SK-N-SH (cell line): ENCODE results near the gene CPOX. TPM values are rescaled to one million over a fixed set of nuclear protein-coding genes. Genes with fewer than 3 reads are reported as not detected.

Source experiments
- CTCF ChIA-PET: fragments of 300-600, 350-600 bp; formaldehyde crosslinking; extraction: SDS; loops from one replicate; lab custom pipeline; 2021; lab: Yijun Ruan, JAX
- POLR2A ChIA-PET: fragments of 350-600 bp; sonication (Branson Sonifier 250); formaldehyde crosslinking; extraction: SDS; loops from one replicate; lab custom pipeline; 2020; ENCODE audit warnings: antibody characterized with exemption, inconsistent platforms; lab: Yijun Ruan, JAX
- DNase-seq: peaks from one replicate; pipeline ENCODE4 v3.0.0; 2012
- H2AFZ ChIP-seq: fragments of 200-600 bp; sonication (generic); 2 replicates; pipeline ENCODE4 v1.8.1; 2016; ENCODE audit warnings: antibody characterized with exemption, mild to moderate bottlenecking, low read depth
- H3F3A ChIP-seq: fragments of 200-600 bp; sonication (generic); replicated peaks from 2 replicates; pipeline ENCODE3; 2016; ENCODE audit warnings: antibody characterized with exemption, mild to moderate bottlenecking; ENCODE audit not compliant: insufficient read depth
- H3K27ac ChIP-seq, 2 experiments: fragments of 200-500 bp in 1 of 2; fragments of 200-600 bp in 1 of 2; sonication (Bioruptor generic) in 1 of 2; sonication (generic), shearing (Covaris generic) in 1 of 2; 2 replicates each; pipeline versions ENCODE4 v1.5.1 to v1.6.1; 2014 to 2016; ENCODE audit warnings: low read depth in 2 of 2, inconsistent platforms in 1 of 2, low read length in 1 of 2, mild to moderate bottlenecking in 1 of 2, mixed read lengths in 1 of 2
- H3K27me3 ChIP-seq: fragments of 200-600 bp; sonication (generic), shearing (Covaris generic); 2 replicates; pipeline ENCODE4 v1.6.1; 2016; ENCODE audit warnings: mixed run types; ENCODE audit not compliant: insufficient read depth
- H3K36me3 ChIP-seq, 2 experiments: fragments of 200-500 bp in 1 of 2; fragments of 200-600 bp in 1 of 2; sonication (Bioruptor generic) in 1 of 2; sonication (generic) in 1 of 2; replicated peaks in 1 of 2; 2 replicates each; pipeline versions ENCODE3 to v1.5.1; 2014 to 2016; ENCODE audit warnings: low read length in 1 of 2, mild to moderate bottlenecking in 1 of 2; ENCODE audit not compliant: insufficient read depth in 2 of 2, control insufficient read depth in 1 of 2
- H3K4me1 ChIP-seq, 2 experiments: fragments of 200-500 bp in 1 of 2; fragments of 200-600 bp in 1 of 2; sonication (Bioruptor generic) in 1 of 2; sonication (generic), shearing (Covaris generic) in 1 of 2; 2 replicates each; pipeline versions ENCODE4 v1.5.1 to v1.6.1; 2014 to 2016; ENCODE audit warnings: low read depth in 1 of 2, low read length in 1 of 2, mixed run types in 1 of 2; ENCODE audit not compliant: insufficient read depth in 2 of 2, control insufficient read depth in 1 of 2
- H3K4me2 ChIP-seq: fragments of 200-600 bp; sonication (generic), shearing (Covaris generic); 2 replicates; pipeline ENCODE4 v1.6.1; 2017; ENCODE audit warnings: mixed run types
- H3K4me3 ChIP-seq, 2 experiments: fragments of 200-500 bp in 1 of 2; fragments of 200-600 bp in 1 of 2; sonication (Bioruptor generic) in 1 of 2; sonication (generic), shearing (Covaris generic) in 1 of 2; 2 replicates each; pipeline versions ENCODE4 v1.5.1 to v1.8.1; 2014 to 2016; ENCODE audit warnings: low read depth in 2 of 2, inconsistent platforms in 1 of 2, low read length in 1 of 2, mild to moderate bottlenecking in 1 of 2, mixed read lengths in 1 of 2, moderate library complexity in 1 of 2
- H3K79me2 ChIP-seq: fragments of 200-600 bp; sonication (generic); 2 replicates; pipeline ENCODE4 v1.8.1; 2017; ENCODE audit warnings: mild to moderate bottlenecking; ENCODE audit not compliant: insufficient read depth
- H3K9ac ChIP-seq: fragments of 200-600 bp; sonication (generic); 2 replicates; pipeline ENCODE4 v1.6.1; 2017; ENCODE audit warnings: mixed run types
- H3K9me2 ChIP-seq: fragments of 200-600 bp; sonication (generic); 2 replicates; pipeline ENCODE4 v1.6.1; 2017; ENCODE audit warnings: mixed run types
- H3K9me3 ChIP-seq: fragments of 200-600 bp; sonication (generic); 2 replicates; pipeline ENCODE4 v1.6.1; 2017; ENCODE audit warnings: mixed run types, mild to moderate bottlenecking, moderate library complexity
- H4K20me1 ChIP-seq: fragments of 200-600 bp; sonication (generic); 2 replicates; pipeline ENCODE4 v1.6.1; 2017; ENCODE audit warnings: mild to moderate bottlenecking, mixed run types; ENCODE audit not compliant: insufficient read depth
- CHD2 ChIP-seq: fragments of 150-350 bp; IDR thresholded peaks from 2 replicates; pipeline ENCODE4 v1.6.1; 2018; ENCODE audit warnings: low read length; ENCODE audit not compliant: partially characterized antibody
- ELF1 ChIP-seq: IDR thresholded peaks from 2 replicates; pipeline ENCODE4 v1.4.0; 2012
- EP300 ChIP-seq, 2 experiments: IDR thresholded peaks; 2 replicates each; pipeline versions ENCODE4 v1.4.0 to v1.6.1; 2012; ENCODE audit warnings: borderline replicate concordance in 1 of 2, low read depth in 1 of 2, low read length in 1 of 2
- FOXM1 ChIP-seq: IDR thresholded peaks from 2 replicates; pipeline ENCODE4 v1.4.0; 2012; ENCODE audit warnings: low read depth, mild to moderate bottlenecking
- GABPA ChIP-seq: IDR thresholded peaks from 2 replicates; pipeline ENCODE4 v1.4.0; 2012; ENCODE audit warnings: low read depth, mild to moderate bottlenecking
- IRF3 ChIP-seq: fragments of 150-350 bp; IDR thresholded peaks from 2 replicates; pipeline ENCODE4 v1.6.1; 2016; ENCODE audit warnings: mild to moderate bottlenecking, low read depth, low read length
- MXI1 ChIP-seq: IDR thresholded peaks from 2 replicates; pipeline ENCODE4 v1.6.1; 2012; ENCODE audit warnings: mild to moderate bottlenecking, low read depth, low read length, improper control_type of control experiment
- NFIC ChIP-seq: IDR thresholded peaks from 2 replicates; pipeline ENCODE4 v1.4.0; 2012; ENCODE audit warnings: borderline replicate concordance
- PBX3 ChIP-seq: IDR thresholded peaks from 2 replicates; pipeline ENCODE4; 2012
- POLR2AphosphoS5 ChIP-seq: IDR thresholded peaks from 2 replicates; pipeline ENCODE4 v1.6.1; 2012; ENCODE audit warnings: low read depth, low read length
- RCOR1 ChIP-seq: fragments of 150-350 bp; IDR thresholded peaks from 2 replicates; pipeline ENCODE4 v1.6.1; 2017; ENCODE audit warnings: antibody characterized with exemption, low read length
- RFX5 ChIP-seq: IDR thresholded peaks from 2 replicates; pipeline ENCODE4 v1.6.1; 2012; ENCODE audit warnings: mild to moderate bottlenecking, improper control_type of control experiment, low read length
- RXRA ChIP-seq: IDR thresholded peaks from 2 replicates; pipeline ENCODE4 v1.4.0; 2012; ENCODE audit warnings: low read depth, mild to moderate bottlenecking, borderline replicate concordance
- SMC3 ChIP-seq: IDR thresholded peaks from 2 replicates; pipeline ENCODE4 v1.6.1; 2012; ENCODE audit warnings: low read depth, low read length, improper control_type of control experiment
- TAF1 ChIP-seq: IDR thresholded peaks from 2 replicates; pipeline ENCODE4 v1.6.1; 2012; ENCODE audit warnings: low read depth, mild to moderate bottlenecking, low read length, moderate library complexity, borderline replicate concordance
- TCF12 ChIP-seq: IDR thresholded peaks from 2 replicates; pipeline ENCODE4 v1.4.0; 2012
- TEAD4 ChIP-seq: IDR thresholded peaks from 2 replicates; pipeline ENCODE4 v1.4.0; 2012; ENCODE audit warnings: mild to moderate bottlenecking, borderline replicate concordance; ENCODE audit not compliant: insufficient read depth
- YY1 ChIP-seq: IDR thresholded peaks from 2 replicates; pipeline ENCODE4 v1.4.0; 2012; ENCODE audit warnings: low read depth, mild to moderate bottlenecking
- WGBS: methylation state at CpG from one replicate; pipeline ENCODE4 v1.1.6; 2017; ENCODE audit warnings: low lambda C conversion rate; 5-methylcytosine and 5-hydroxymethylcytosine counted together
- polyA plus RNA-seq, 3 experiments: library from polyadenylated mRNA; depleted of rRNA; stranded (reverse); fragments of >200 nt; gene quantifications; 2 replicates each; pipeline ENCODE4 v1.2.3, GENCODE V29; 2012
- TF ChIP-seq, protein P1 (sequence below): IDR thresholded peaks from 2 replicates; pipeline ENCODE4 v1.4.0; 2012; ENCODE audit warnings: low read depth
- TF ChIP-seq, protein P2 (sequence below): IDR thresholded peaks from 2 replicates; pipeline ENCODE4 v1.4.0; 2012; ENCODE audit warnings: low read depth, borderline replicate concordance
- TF ChIP-seq, protein P3 (sequence below): IDR thresholded peaks from 2 replicates; pipeline ENCODE4 v1.4.0; 2012; ENCODE audit warnings: low read depth, borderline replicate concordance

Gene CPOX
- polyA plus RNA-seq, 1 of the 3 experiments (the other 2 are of a cell fraction): 36.7 TPM

DNA sequence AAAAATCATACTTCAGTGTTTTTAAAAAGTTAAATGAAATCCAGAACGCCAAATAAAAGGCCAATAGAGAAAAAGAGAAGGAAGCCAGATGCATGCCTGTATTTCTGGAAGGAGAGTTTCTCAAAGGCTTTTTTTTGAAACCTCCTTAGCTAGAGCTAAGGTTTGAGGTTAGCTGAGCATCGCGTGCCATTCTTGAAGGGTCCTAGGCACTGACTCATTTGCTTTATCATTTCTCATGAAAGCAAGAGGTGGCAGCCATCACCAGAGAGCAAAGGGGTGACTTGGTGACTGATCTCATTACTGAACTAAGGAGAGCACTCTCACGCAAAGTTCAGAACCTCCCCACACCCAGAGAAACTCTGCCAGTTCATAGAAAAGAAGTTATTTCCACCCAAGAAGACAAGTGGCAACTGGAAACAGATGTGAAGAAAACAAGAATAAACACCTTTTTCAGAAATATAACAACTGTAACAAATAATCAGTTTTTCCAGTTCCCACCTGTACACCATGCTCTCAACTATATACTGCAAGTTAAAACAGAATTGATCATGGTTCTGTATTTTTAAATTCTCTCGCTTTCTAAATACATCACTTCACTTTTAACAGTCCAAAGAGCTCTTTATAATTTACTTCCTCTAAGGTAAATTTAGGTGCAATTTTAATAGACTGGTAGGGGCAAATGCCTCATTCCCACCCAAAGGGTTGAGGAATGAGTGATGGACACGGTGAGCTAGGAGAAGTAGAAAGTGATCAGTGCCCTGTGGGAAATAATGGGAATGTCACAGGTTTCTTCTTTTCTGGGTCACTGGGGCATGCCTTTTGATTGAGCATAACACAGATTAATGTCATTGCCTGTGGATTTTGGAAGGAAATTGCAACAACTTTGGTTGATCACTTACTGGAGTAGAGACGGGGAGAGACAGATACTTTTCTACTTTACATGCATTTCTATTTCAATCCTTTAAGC lies 37.0 kb downstream of the CPOX start:
- ChIA-PET CTCF (interaction anchor here (0.7 kb wide), 1 partner anchor 64 kb away, joined by 3 read pairs; no protein-coding TSS in a partner anchor), POLR2A (no interaction called here)
- no peaks in the 10 kb centered on the region for H3K4me1 ChIP-seq
- no peak for TF ChIP-seq TAF1
- no peak for TF ChIP-seq IRF3
- no peak for TF ChIP-seq FOXM1
- TF ChIP-seq, protein P1, sequence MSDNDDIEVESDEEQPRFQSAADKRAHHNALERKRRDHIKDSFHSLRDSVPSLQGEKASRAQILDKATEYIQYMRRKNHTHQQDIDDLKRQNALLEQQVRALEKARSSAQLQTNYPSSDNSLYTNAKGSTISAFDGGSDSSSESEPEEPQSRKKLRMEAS: no peak
- TF ChIP-seq RCOR1: no peak
- TF ChIP-seq CHD2: no peak
- TF ChIP-seq, protein P2, sequence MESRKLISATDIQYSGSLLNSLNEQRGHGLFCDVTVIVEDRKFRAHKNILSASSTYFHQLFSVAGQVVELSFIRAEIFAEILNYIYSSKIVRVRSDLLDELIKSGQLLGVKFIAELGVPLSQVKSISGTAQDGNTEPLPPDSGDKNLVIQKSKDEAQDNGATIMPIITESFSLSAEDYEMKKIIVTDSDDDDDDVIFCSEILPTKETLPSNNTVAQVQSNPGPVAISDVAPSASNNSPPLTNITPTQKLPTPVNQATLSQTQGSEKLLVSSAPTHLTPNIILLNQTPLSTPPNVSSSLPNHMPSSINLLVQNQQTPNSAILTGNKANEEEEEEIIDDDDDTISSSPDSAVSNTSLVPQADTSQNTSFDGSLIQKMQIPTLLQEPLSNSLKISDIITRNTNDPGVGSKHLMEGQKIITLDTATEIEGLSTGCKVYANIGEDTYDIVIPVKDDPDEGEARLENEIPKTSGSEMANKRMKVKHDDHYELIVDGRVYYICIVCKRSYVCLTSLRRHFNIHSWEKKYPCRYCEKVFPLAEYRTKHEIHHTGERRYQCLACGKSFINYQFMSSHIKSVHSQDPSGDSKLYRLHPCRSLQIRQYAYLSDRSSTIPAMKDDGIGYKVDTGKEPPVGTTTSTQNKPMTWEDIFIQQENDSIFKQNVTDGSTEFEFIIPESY: no peak
- no peak for TF ChIP-seq YY1
- H3K4me3 ChIP-seq: no peak overlapping the region
- H2AFZ ChIP-seq: no peak overlapping the region
- H3K9me2 ChIP-seq: no peaks in the 10 kb centered on the region
- no peaks in the 10 kb centered on the region for H3K36me3 ChIP-seq
- no peak overlapping the region for H3K27ac ChIP-seq
- H3K27me3 ChIP-seq: no peaks in the 10 kb centered on the region; the same call in 1 of the 2 replicates
- no peaks in the 10 kb centered on the region for H3K9me3 ChIP-seq
- H3K9ac ChIP-seq: no peak overlapping the region
- H4K20me1 ChIP-seq: no peaks in the 10 kb centered on the region
- WGBS: 38% methylated on average over 7 of the region's 7 CpGs
- DNase-seq: no peak
- no peak overlapping the region for H3K4me2 ChIP-seq
- H3F3A ChIP-seq: no peaks in the 10 kb centered on the region
- H3K79me2 ChIP-seq: no peaks in the 10 kb centered on the region

DNA sequence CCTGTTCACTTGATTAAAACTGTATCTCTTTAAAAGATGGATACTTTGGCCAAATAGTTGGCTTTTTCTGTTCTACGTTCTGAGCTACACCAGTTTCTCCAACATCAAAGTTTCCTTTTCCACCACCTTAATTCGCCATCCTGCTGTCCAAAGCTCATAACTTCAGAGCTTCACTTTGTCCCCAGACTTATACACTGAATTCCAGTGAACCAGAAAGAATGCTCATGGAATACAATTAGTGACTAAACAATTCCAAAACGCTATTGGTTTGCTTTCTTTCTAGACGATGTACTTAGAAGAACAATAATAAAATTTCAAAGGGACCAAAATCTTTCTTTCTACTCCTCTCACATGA lies 38.4 kb downstream of the CPOX start:
- no peak overlapping the region for H3K4me3 ChIP-seq
- no peaks in the 10 kb centered on the region; the same call in 1 of the 2 replicates for H3K27me3 ChIP-seq
- no peak overlapping the region for H2AFZ ChIP-seq
- no peak overlapping the region for H3K4me2 ChIP-seq
- H3F3A ChIP-seq: no peaks in the 10 kb centered on the region
- H4K20me1 ChIP-seq: no peaks in the 10 kb centered on the region
- no peaks in the 10 kb centered on the region for H3K36me3 ChIP-seq
- H3K27ac ChIP-seq: no peak overlapping the region
- no peak overlapping the region for H3K9ac ChIP-seq
- H3K4me1 ChIP-seq: no peaks in the 10 kb centered on the region
- no peaks in the 10 kb centered on the region for H3K9me3 ChIP-seq
- CTCF ChIA-PET: no interaction called here
- 26% methylated on average over 4 of the region's 4 CpGs for WGBS
- POLR2A ChIA-PET: no interaction called here
- DNase-seq: no peak
- no peaks in the 10 kb centered on the region for H3K9me2 ChIP-seq
- H3K79me2 ChIP-seq: no peaks in the 10 kb centered on the region
- TF ChIP-seq ELF1 (no peak), RFX5 (no peak), NFIC (no peak), TEAD4 (no peak), POLR2AphosphoS5 (no peak), RXRA (no peak), GABPA (no peak), TAF1 (no peak), EP300 (IDR thresholded peaks at IDR 0.05; ENCODE audit: borderline replicate concordance in 1 of 2, low read depth in 1 of 2, low read length in 1 of 2) (no peak), TCF12 (no peak), MXI1 (no peak), IRF3 (no peak), PBX3 (no peak), SMC3 (no peak)
- TF ChIP-seq, protein P3, sequence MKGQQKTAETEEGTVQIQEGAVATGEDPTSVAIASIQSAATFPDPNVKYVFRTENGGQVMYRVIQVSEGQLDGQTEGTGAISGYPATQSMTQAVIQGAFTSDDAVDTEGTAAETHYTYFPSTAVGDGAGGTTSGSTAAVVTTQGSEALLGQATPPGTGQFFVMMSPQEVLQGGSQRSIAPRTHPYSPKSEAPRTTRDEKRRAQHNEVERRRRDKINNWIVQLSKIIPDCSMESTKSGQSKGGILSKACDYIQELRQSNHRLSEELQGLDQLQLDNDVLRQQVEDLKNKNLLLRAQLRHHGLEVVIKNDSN: no peak
